Measurements from ENCODE around the gene ADORA3. TPM values are rescaled to one million over a fixed set of nuclear protein-coding genes. Genes with fewer than 3 reads are reported as not detected.
"Not testable (repeated sequence)": the region's sequence is repeated elsewhere in the genome, so short reads cannot be mapped to it uniquely, and the experiment has no call there.

Gene ADORA3
- total RNA-seq, result not detected in 2 replicates
- long read RNA-seq, result 0 reads

DNA sequence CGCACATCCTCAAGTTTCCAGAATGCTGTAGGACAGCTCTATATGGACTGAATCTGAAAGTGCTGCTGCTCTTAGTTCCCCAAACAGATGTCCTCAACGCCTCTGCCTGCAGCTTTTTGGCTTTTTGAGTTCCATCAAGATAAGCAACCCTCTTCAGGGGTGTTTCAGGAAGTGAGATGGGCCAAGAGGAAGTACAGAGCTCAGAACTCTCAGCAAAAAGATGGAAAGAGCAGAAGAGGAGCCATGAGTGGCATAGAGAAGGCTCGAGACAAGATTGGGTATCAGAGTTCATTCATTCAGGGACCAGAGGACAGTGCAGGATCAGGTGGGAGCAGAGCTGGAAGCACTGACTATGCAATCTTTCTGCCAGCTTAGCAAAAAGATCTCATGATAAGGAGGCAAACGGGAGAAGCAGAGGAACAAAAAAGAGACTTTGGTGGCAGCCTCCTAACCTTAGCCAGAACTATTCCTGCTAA, at the start of gene ADORA3, which contains the start of gene TMIGD3:
Gene ADORA3, minus strand, starts transcription at position 49 of the 476 bp plus-strand sequence. CDS start 279 bp downstream, outside the sequence.
Gene TMIGD3, minus strand, starts transcription at position 49 of the 476 bp plus-strand sequence. CDS start 279 bp downstream, outside the sequence.
- Mint-ChIP-seq H3K4me1 (ENCODE audit: unreplicated experiment) (peaks cover 13% of the 10 kb centered on the region), H3K9me3 (ENCODE audit: unreplicated experiment) (no peaks in the 10 kb centered on the region), H3K4me3 (ENCODE audit: unreplicated experiment) (no peak within 1 kb of the TSS), H3K27me3 (ENCODE audit: unreplicated experiment) (peaks cover 31% of the 10 kb centered on the region), H3K27ac (ENCODE audit: unreplicated experiment) (no peak within 1 kb of the TSS), H3K36me3 (ENCODE audit: unreplicated experiment) (no peaks in the 10 kb centered on the region)
- TF ChIP-seq, protein P1, sequence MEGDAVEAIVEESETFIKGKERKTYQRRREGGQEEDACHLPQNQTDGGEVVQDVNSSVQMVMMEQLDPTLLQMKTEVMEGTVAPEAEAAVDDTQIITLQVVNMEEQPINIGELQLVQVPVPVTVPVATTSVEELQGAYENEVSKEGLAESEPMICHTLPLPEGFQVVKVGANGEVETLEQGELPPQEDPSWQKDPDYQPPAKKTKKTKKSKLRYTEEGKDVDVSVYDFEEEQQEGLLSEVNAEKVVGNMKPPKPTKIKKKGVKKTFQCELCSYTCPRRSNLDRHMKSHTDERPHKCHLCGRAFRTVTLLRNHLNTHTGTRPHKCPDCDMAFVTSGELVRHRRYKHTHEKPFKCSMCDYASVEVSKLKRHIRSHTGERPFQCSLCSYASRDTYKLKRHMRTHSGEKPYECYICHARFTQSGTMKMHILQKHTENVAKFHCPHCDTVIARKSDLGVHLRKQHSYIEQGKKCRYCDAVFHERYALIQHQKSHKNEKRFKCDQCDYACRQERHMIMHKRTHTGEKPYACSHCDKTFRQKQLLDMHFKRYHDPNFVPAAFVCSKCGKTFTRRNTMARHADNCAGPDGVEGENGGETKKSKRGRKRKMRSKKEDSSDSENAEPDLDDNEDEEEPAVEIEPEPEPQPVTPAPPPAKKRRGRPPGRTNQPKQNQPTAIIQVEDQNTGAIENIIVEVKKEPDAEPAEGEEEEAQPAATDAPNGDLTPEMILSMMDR (IDR thresholded peaks at IDR 0.05), result no peak
- no peak for DNase-seq (ENCODE audit: extremely low spot score, unreplicated experiment)

DNA sequence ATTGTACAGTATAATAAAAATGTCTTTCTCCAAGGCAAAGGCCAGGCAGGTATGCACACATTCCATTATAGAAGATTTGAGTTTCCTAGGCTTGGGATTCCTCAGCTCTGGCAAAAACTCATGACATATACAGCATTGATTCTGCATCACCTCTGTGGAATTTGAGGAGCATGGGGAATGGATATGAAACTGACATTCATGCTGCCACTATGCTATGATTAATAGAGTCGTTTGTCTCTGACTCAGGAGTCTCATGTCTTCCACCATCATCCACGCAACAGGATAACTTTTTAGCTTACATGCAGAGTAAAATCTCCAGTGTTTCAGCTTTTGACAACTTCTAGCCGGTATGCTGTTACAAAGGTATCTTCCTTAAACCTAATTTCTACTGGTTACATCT, 49.8 kb upstream of the ADORA3 start:
- Mint-ChIP-seq H3K4me1 (ENCODE audit: unreplicated experiment) (no peaks in the 10 kb centered on the region), H3K4me3 (ENCODE audit: unreplicated experiment) (no peak overlapping the region), H3K27me3 (ENCODE audit: unreplicated experiment) (peaks cover 16% of the 10 kb centered on the region), H3K36me3 (ENCODE audit: unreplicated experiment) (no peaks in the 10 kb centered on the region), H3K9me3 (ENCODE audit: unreplicated experiment) (no peaks in the 10 kb centered on the region), H3K27ac (ENCODE audit: unreplicated experiment) (no peak overlapping the region)
- TF ChIP-seq, protein P1 (IDR thresholded peaks at IDR 0.05), result no peak
- no peak for DNase-seq (ENCODE audit: extremely low spot score, unreplicated experiment)

- DNase-seq (ENCODE audit: extremely low spot score, unreplicated experiment), result no peak
- Mint-ChIP-seq H3K9me3 (ENCODE audit: unreplicated experiment) (no peaks in the 10 kb centered on the region), H3K27me3 (ENCODE audit: unreplicated experiment) (peaks cover 21% of the 10 kb centered on the region), H3K27ac (ENCODE audit: unreplicated experiment) (no peak overlapping the region), H3K4me1 (ENCODE audit: unreplicated experiment) (no peaks in the 10 kb centered on the region), H3K36me3 (ENCODE audit: unreplicated experiment) (no peaks in the 10 kb centered on the region), H3K4me3 (ENCODE audit: unreplicated experiment) (no peak overlapping the region)
- TF ChIP-seq, protein P1 (IDR thresholded peaks at IDR 0.05), result no peak
Measured at GRCh38 chr1:111552587-111552986, 49.2 kb upstream of the ADORA3 start.

DNA sequence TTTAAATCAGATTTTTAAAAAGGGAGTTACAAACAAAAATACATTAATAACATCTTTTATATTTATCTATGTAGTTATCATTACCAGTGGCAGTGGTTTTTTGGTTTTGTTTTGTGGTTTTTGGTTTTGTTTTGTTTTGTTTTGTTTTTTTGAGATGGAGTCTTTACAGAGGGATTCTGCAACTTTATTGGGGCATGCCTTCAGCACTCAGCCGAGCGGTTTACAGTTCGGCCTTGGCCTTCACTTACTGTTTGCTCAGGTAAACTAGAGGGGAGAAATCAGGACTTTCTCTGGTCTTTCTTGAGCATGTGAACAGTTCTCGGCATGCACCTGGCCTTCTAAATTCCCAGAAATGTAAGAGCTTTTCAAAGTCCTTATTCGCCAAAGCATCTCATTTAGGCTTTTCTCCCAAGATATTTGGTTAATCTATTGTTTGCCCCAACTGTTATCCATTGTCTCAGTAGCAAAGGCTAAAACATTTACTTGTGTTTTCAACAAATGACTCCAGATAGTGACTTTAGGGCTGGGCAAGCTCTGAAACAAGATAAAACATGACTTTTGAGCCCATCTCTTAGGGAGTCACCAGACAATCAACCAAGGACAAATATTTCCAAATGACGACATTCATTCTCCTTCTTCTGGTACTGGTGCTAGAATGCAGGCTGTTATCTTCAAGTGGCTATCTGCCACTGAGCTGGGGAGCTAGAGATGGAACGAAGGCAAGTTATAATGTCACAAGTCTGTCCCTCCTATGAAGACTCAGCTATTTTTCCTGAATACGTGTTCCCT, 48.4 kb upstream of the ADORA3 start:
- TF ChIP-seq, protein P1 (IDR thresholded peaks at IDR 0.05), result no peak
- H3K27me3 Mint-ChIP-seq (ENCODE audit: unreplicated experiment), result peaks cover 23% of the 10 kb centered on the region
- no peaks in the 10 kb centered on the region for H3K36me3 Mint-ChIP-seq (ENCODE audit: unreplicated experiment)
- H3K27ac Mint-ChIP-seq (ENCODE audit: unreplicated experiment), result no peak overlapping the region
- no peak for DNase-seq (ENCODE audit: extremely low spot score, unreplicated experiment)
- no peaks in the 10 kb centered on the region for H3K4me1 Mint-ChIP-seq (ENCODE audit: unreplicated experiment)
- no peaks in the 10 kb centered on the region for H3K9me3 Mint-ChIP-seq (ENCODE audit: unreplicated experiment)
- no peak overlapping the region for H3K4me3 Mint-ChIP-seq (ENCODE audit: unreplicated experiment)

GRCh38 chr1:111547786-111548185, 44.4 kb upstream of the ADORA3 start:
- H3K4me3 Mint-ChIP-seq (ENCODE audit: unreplicated experiment); H3K4me1 Mint-ChIP-seq (ENCODE audit: unreplicated experiment); H3K27ac Mint-ChIP-seq (ENCODE audit: unreplicated experiment); H3K36me3 Mint-ChIP-seq (ENCODE audit: unreplicated experiment); DNase-seq (ENCODE audit: extremely low spot score, unreplicated experiment): not testable (repeated sequence)
- peaks cover 31% of the 10 kb centered on the region for H3K27me3 Mint-ChIP-seq (ENCODE audit: unreplicated experiment)
- peaks cover 14% of the 10 kb centered on the region for H3K9me3 Mint-ChIP-seq (ENCODE audit: unreplicated experiment)

Data from osteocyte (in vitro differentiated cells).